K562 (cell line): ENCODE data around the gene TTC38. TPM values are rescaled to one million over a fixed set of nuclear protein-coding genes. Genes with fewer than 3 reads are reported as not detected.

Source experiments
- ARID2 ChIP-seq: fragments of 450-650 bp; IDR thresholded peaks from 2 replicates; pipeline ENCODE4 v1.6.1; 2017; ENCODE audit warnings: antibody characterized with exemption, mild to moderate bottlenecking
- ARNT ChIP-seq, 2 experiments: fragments of 450-650 bp; IDR thresholded peaks; 2 replicates each; pipeline ENCODE4 v1.6.1; 2016; ENCODE audit warnings: mild to moderate bottlenecking in 1 of 2
- BCL6 ChIP-seq: fragments of 250-450 bp; sonication (Bioruptor Pico); IDR thresholded peaks from 2 replicates; pipeline ENCODE4 v1.4.0; 2020
- GABPA ChIP-seq: fragments of 200-800 bp; sonication (Bioruptor generic); conservative IDR thresholded peaks from 2 replicates; pipeline ENCODE4 v1.6.1; 2016; ENCODE audit warnings: low read depth, missing genetic modification characterization, missing compliant biosample characterization
- JUND ChIP-seq, 2 experiments: IDR thresholded peaks; 2 replicates in 1 of 2; 3 replicates in 1 of 2; pipeline ENCODE4 v1.6.1; 2011; ENCODE audit warnings: borderline replicate concordance in 2 of 2, low read depth in 2 of 2, low read length in 2 of 2, improper control_type of control experiment in 1 of 2, missing biosample characterization in 1 of 2, missing genetic modification characterization in 1 of 2, missing genetic modification reagents in 1 of 2
- L3MBTL2 ChIP-seq: fragments of 450-650 bp; IDR thresholded peaks from 2 replicates; pipeline ENCODE4 v1.6.1; 2016; ENCODE audit warnings: mild to moderate bottlenecking, moderate library complexity
- MTF1 ChIP-seq: fragments of 250-450 bp; sonication (Bioruptor Pico); IDR thresholded peaks from 2 replicates; pipeline ENCODE4 v1.9.0; 2021; ENCODE audit warnings: moderate library complexity, mild to moderate bottlenecking, inconsistent platforms, borderline replicate concordance
- NFE2 ChIP-seq: IDR thresholded peaks from 2 replicates; pipeline ENCODE4 v1.6.1; 2014; ENCODE audit warnings: antibody characterized with exemption, low read depth
- NFIX ChIP-seq: fragments of 250-450 bp; sonication (Bioruptor Pico); IDR thresholded peaks from 2 replicates; pipeline ENCODE4 v1.4.0; 2020; ENCODE audit warnings: low read depth, mild to moderate bottlenecking, moderate library complexity
- RHOXF2B ChIP-seq: fragments of 250-450 bp; sonication (Bioruptor Pico); conservative IDR thresholded peaks from 2 replicates; pipeline ENCODE4 v1.5.1; 2021
- SMARCC2 ChIP-seq: fragments of 450-650 bp; IDR thresholded peaks from 2 replicates; pipeline ENCODE4 v1.6.1; 2017; ENCODE audit warnings: antibody characterized with exemption, moderate library complexity, mild to moderate bottlenecking, low read depth
- ZNF174 ChIP-seq: fragments of 250-450 bp; sonication (Bioruptor Pico); IDR thresholded peaks from 2 replicates; pipeline ENCODE4 v1.4.0; 2020; ENCODE audit warnings: mild to moderate bottlenecking
- ZNF184 ChIP-seq: sonication (generic); formaldehyde crosslinking; IDR thresholded peaks from 2 replicates; pipeline ENCODE4 v1.5.0; 2020; ENCODE audit warnings: missing genetic modification reagents
- polyA plus RNA-seq, 8 experiments: library from polyadenylated mRNA; depleted of rRNA in 4 of 8; stranded (reverse) in 5 of 8; unstranded in 3 of 8; fragments of >200 nt; fragmentation: Nextera tagmentation in 2 of 8; fragmentation: Illumina TruSeq in 1 of 8; extraction: Ambion mirVana in 2 of 8; extraction: Trizol in 1 of 8; gene quantifications; 2 replicates each; pipeline versions ENCODE4 v1.2.1 to v1.2.3, GENCODE V29; 2011 to 2014; ENCODE audit warnings: inconsistent platforms in 1 of 8, missing spikeins in 1 of 8
- total RNA-seq, 7 experiments: library from RNA; depleted of rRNA in 6 of 7; stranded (reverse); fragments of >200 nt in 6 of 7; fragmentation: Illumina TruSeq in 2 of 7; extraction: Trizol in 2 of 7; gene quantifications; 2 replicates each; pipeline versions ENCODE4 v1.2.1 to v1.2.3, GENCODE V29; 2011 to 2021; ENCODE audit warnings: low replicate concordance in 1 of 7
- TF ChIP-seq, protein P1 (sequence below): fragments of 250-450 bp; sonication (Bioruptor Pico); IDR thresholded peaks from 2 replicates; pipeline ENCODE4 v1.5.0; 2021
- TF ChIP-seq, protein P2 (sequence below), 2 experiments: fragments of 450-650 bp in 1 of 2; sonication (generic) in 1 of 2; formaldehyde crosslinking; conservative IDR thresholded peaks; 2 replicates each; pipeline versions ENCODE4 v1.4.0 to v1.8.1; 2020 to 2022; ENCODE audit warnings: mild to moderate bottlenecking in 1 of 2, missing genetic modification reagents in 1 of 2
- TF ChIP-seq, protein P3 (sequence below): fragments of 450-650 bp; formaldehyde crosslinking; IDR thresholded peaks from 2 replicates; pipeline ENCODE4 v1.4.0; 2020; ENCODE audit warnings: mild to moderate bottlenecking
- TF ChIP-seq, protein P4 (sequence below): sonication (generic); formaldehyde crosslinking; IDR thresholded peaks from 2 replicates; pipeline ENCODE4 v1.8.0; 2022; ENCODE audit warnings: mild to moderate bottlenecking, low read depth, missing genetic modification reagents
- TF ChIP-seq, protein P5 (sequence below): sonication (generic); formaldehyde crosslinking; IDR thresholded peaks from 2 replicates; pipeline ENCODE4 v1.8.0; 2022; ENCODE audit warnings: mild to moderate bottlenecking, missing genetic modification reagents
- TF ChIP-seq, protein P6 (sequence below): sonication (generic); formaldehyde crosslinking; IDR thresholded peaks from 2 replicates; pipeline ENCODE4 v1.8.1; 2023; ENCODE audit warnings: mild to moderate bottlenecking, missing genetic modification reagents, moderate library complexity
- TF ChIP-seq, protein P7 (sequence below): fragments of 450-650 bp; IDR thresholded peaks from 2 replicates; pipeline ENCODE4 v1.6.1; 2017; ENCODE audit warnings: antibody characterized with exemption

TTC38 gene
- total and polyA plus RNA-seq, 9 of the 15 experiments (the other 6 are each of a cell fraction or from before 2014, with no cell fraction given), result 0.84 to 28.4 (median 18.1) TPM

DNA sequence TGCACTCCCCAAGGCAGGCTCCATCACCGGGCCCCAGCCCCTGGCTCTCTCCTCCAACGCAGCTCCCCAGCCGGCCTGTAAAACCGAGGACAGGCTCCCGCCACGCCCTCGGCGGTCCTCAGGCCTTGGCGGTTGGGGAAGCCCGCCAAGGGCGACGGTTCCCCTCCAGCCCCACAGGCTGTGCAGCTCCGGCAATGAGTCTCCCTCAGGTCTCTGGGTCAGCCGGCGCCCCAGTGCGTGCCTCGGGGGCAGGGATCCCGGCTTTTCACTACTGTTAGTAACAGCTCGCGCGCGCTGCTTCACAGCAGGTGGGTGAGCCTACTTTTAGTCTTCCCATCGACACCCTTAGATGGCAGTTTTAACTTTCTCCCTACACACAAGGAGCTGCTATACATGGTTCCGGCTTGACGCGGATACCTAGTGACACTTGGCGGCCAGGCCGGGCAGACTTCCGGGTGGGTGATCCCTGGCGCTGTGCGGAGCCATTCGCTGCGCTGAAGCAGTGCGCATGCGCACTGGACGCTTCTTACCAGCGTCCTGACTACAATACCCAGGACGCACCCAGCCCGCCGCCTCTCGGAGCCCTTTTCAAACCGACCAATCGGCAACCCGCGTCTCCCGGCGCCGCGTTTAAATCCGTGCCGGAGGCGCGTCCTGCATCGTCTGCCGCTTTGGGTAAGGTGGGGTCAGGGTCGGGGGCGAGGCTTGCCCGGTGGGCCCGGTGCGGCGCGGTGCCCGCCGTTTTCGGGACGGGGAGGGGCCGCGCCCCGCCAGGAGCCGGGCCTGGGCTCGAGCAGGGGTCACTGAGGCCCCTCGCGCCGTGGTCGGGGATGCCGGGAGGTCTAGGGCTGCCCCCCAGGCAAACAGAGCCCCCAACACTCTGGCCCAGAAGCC, 28.7 kb downstream of the TTC38 start, which contains the start of gene GTSE1 (continued):
- TF ChIP-seq, protein P1, sequence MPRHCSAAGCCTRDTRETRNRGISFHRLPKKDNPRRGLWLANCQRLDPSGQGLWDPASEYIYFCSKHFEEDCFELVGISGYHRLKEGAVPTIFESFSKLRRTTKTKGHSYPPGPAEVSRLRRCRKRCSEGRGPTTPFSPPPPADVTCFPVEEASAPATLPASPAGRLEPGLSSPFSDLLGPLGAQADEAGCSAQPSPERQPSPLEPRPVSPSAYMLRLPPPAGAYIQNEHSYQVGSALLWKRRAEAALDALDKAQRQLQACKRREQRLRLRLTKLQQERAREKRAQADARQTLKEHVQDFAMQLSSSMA (CRISPR knock-in tag), result no peak
- TF ChIP-seq, protein P2, sequence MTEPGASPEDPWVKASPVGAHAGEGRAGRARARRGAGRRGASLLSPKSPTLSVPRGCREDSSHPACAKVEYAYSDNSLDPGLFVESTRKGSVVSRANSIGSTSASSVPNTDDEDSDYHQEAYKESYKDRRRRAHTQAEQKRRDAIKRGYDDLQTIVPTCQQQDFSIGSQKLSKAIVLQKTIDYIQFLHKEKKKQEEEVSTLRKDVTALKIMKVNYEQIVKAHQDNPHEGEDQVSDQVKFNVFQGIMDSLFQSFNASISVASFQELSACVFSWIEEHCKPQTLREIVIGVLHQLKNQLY (CRISPR knock-in tag; conservative IDR thresholded peaks at IDR 0.05), result no peak
- TF ChIP-seq ARID2 (no peak), BCL6 (CRISPR knock-in tag) (no peak), NFE2 (no peak), ARNT (IDR thresholded peaks at IDR 0.05) (no peak), L3MBTL2 (peak; percentile 83; the same call in 1 of the 2 replicates), GABPA (tag) (peak; percentile 85), JUND (IDR thresholded peaks at IDR 0.05; ENCODE audit: borderline replicate concordance, low read depth, low read length) (no peak; the same call in none of the 2 replicates), JUND (tag; IDR thresholded peaks at IDR 0.05; ENCODE audit: borderline replicate concordance, low read depth, low read length) (no peak), ZNF184 (CRISPR knock-in tag) (no peak), ZNF174 (CRISPR knock-in tag) (no peak), NFIX (CRISPR knock-in tag) (no peak), SMARCC2 (no peak), MTF1 (CRISPR knock-in tag) (no peak), RHOXF2B (CRISPR knock-in tag) (no peak)
- TF ChIP-seq, protein P3, sequence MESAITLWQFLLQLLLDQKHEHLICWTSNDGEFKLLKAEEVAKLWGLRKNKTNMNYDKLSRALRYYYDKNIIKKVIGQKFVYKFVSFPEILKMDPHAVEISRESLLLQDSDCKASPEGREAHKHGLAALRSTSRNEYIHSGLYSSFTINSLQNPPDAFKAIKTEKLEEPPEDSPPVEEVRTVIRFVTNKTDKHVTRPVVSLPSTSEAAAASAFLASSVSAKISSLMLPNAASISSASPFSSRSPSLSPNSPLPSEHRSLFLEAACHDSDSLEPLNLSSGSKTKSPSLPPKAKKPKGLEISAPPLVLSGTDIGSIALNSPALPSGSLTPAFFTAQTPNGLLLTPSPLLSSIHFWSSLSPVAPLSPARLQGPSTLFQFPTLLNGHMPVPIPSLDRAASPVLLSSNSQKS (CRISPR knock-in tag), result no peak
- TF ChIP-seq, protein P4, sequence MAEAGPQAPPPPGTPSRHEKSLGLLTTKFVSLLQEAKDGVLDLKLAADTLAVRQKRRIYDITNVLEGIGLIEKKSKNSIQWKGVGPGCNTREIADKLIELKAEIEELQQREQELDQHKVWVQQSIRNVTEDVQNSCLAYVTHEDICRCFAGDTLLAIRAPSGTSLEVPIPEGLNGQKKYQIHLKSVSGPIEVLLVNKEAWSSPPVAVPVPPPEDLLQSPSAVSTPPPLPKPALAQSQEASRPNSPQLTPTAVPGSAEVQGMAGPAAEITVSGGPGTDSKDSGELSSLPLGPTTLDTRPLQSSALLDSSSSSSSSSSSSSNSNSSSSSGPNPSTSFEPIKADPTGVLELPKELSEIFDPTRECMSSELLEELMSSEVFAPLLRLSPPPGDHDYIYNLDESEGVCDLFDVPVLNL (CRISPR knock-in tag), result peak; percentile 98
- TF ChIP-seq, protein P5, sequence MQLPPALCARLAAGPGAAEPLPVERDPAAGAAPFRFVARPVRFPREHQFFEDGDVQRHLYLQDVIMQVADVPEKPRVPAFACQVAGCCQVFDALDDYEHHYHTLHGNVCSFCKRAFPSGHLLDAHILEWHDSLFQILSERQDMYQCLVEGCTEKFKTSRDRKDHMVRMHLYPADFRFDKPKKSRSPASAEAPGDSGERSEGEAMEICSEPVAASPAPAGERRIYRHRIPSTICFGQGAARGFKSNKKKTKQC, result no peak
- TF ChIP-seq, protein P6, sequence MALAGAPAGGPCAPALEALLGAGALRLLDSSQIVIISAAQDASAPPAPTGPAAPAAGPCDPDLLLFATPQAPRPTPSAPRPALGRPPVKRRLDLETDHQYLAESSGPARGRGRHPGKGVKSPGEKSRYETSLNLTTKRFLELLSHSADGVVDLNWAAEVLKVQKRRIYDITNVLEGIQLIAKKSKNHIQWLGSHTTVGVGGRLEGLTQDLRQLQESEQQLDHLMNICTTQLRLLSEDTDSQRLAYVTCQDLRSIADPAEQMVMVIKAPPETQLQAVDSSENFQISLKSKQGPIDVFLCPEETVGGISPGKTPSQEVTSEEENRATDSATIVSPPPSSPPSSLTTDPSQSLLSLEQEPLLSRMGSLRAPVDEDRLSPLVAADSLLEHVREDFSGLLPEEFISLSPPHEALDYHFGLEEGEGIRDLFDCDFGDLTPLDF (CRISPR knock-in tag), result no peak
- TF ChIP-seq, protein P7, sequence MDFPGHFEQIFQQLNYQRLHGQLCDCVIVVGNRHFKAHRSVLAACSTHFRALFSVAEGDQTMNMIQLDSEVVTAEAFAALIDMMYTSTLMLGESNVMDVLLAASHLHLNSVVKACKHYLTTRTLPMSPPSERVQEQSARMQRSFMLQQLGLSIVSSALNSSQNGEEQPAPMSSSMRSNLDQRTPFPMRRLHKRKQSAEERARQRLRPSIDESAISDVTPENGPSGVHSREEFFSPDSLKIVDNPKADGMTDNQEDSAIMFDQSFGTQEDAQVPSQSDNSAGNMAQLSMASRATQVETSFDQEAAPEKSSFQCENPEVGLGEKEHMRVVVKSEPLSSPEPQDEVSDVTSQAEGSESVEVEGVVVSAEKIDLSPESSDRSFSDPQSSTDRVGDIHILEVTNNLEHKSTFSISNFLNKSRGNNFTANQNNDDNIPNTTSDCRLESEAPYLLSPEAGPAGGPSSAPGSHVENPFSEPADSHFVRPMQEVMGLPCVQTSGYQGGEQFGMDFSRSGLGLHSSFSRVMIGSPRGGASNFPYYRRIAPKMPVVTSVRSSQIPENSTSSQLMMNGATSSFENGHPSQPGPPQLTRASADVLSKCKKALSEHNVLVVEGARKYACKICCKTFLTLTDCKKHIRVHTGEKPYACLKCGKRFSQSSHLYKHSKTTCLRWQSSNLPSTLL, result no peak
